GOT3 (cell line): ENCODE measurements around the gene MGARP.
"Not testable (repeated sequence)": the region's sequence is repeated elsewhere in the genome, so short reads cannot be mapped to it uniquely, and the experiment has no call there.

Source experiments
- DNase-seq: peaks from one replicate; lab custom pipeline; 2025; ENCODE audit warnings: mixed read lengths; lab: John Stamatoyannopoulos, UW

The MGARP gene

GRCh38 chr4:139279760-139280620 is at the start of gene MGARP:
Gene MGARP (minus strand): TSS chr4:139280225. CDS start chr4:139280158, 67 bp downstream.
- DNase-seq, result no peak

DNA sequence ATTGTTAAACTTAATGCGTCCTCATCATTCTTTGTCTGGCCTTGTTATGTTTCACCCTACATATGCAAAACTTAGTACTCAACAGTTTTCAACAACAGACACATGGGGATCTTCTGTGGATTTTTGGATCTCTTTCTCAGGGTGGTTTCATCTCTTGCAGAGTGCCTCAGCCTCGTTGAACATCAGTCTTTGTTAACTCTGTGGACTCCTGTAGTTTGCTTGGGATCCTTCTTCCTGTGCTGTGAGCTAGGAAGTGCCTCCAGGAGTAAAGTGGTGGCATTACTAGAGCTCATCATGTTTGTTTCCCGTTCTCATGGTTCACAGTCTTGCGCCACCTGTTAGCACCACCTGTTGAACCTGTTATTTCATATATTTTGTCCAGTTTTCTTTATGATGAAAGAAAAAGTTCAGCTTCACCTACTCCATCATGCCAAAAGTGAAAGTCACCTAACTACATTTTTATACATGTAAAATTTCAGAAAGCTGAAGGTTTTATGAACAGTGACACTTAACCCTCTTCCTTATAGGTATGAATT is 49.7 kb upstream of the MGARP start:
- DNase-seq, result no peak

DNA sequence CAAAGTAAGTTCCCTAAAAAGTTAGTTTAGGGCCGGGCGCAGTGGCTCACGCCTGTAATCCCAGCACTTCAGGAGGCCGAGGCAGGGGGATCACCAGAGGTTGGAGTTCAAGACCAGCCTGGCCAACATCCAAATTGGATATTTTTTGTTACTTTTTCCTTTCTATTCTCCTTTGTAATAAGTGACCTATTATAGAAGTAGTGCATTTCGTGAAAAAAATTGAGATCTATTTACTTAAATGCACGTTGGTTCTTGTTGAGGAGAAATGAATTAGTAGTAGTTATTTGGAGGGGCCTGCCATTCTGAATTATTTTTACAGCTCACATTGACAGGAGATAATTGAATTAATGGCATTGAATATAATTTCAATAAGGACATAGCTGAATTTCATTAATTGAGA is 44.6 kb upstream of the MGARP start:
- no peak for DNase-seq

- DNase-seq, result not testable (repeated sequence)
These were observed 42.5 kb upstream of the MGARP start for GRCh38 chr4:139322541-139322940.

DNA sequence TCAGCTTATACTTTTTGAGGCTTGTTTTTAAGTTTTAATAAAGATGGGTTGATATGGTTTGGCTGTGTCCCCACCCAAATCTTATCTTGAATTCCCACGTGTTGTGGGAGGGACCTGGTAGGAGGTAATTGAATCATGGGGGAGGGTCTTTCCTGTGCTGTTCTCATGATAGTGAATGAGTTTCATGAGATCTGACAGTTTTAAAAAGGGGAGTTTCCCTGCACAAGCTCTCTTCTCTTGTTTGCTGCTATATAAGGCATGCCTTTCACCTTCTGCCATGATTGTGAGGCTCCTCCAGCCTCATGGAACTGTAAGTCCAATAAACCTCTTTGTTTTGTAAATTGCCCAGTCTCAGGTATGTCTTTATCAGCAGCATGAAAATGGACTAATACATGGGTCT is 42.0 kb upstream of the MGARP start:
- not testable (repeated sequence) for DNase-seq

DNA sequence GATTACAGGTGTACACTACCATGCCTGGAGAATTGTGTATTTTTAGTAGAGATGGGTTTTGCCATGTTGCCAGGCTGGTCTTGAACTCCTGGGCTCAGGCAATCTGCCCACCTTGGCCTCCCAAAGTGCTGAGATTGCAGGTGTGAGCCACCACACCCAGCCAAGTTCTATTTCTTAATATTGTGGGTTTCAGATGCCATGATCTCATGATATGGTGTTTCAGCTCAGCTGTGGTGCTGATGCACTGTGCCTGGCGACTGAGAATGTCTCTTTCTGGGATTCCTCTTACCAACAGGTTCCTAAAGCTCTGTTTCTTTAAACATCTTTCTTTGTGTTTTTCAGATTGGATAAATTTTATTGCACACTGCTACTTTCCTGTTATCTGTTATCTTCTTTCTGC is 39.5 kb upstream of the MGARP start:
- DNase-seq, result no peak

DNA sequence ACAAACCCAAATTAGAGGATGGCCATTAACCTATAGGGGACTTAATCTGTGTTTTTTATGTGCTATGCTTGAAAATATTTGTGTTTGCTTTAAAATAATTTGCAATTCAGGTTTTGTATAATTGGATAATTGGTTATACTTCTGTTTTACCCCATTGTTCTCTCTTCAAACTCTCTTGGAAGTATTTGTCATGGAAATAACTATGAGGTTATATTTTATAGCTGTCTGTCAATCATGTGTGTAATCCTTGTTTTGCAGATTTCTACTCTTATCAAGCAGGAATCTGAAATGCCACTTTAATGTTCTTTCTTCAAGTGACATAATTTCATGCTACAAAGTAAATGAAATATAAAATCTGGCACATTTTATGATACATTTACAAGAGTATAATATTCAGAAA is 37.6 kb upstream of the MGARP start:
- no peak for DNase-seq

DNA sequence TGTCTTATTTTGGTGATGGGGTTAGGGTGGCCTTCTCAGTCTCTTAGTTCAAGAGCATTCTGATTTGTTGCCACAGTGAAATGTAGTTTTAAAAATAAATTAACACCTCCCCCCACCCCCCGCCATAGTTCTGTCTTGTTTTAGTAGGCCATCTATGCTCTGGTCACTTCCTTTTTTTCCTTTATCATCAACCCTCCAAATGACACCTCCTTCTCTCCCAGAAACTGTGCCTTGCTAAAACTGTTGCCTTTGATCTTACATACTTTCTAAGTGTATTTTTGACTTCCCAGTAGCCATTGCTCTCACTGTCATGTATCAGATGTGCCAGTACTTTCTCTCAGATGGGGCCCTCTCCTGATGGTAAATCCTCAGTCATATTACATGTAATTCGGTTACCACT is 36.7 kb upstream of the MGARP start:
- no peak for DNase-seq

GRCh38 chr4:139315221-139315675 is 35.2 kb upstream of the MGARP start:
- no peak for DNase-seq

DNA sequence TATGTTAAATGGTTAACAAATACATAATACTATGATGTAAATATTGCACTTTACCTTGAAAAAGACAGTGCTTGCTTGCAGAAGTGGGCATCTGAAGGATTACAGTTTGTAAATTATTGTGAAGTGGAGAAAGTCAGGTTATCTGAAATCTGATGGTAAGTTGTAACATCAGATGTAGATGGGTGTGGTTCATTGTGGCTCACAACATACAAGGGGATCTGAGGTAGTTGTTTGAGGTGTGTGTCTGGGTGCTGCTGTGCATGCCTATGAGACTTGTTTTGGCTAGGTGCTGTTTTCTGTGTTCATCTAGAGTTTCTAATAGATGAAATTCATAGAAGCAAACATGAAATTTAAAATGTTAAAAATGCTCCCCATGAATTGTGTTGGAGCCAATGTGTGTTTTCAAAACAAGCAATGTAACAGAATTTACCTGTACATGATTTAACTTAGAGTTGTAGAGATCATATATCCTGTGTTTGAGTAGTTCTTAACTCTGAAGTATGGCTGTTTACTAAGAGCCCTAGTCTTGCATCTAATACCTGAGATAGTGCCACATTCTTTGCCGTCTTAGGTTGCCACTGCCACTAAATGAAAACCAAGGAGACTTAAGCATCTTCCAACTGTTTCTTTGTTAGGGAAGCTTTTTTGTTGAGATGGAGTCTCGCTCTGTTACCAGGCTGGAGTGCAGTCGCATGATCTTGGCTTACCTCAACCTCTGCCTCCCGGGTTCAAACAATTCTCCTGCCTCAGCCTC is 34.2 kb upstream of the MGARP start:
- no peak for DNase-seq

DNA sequence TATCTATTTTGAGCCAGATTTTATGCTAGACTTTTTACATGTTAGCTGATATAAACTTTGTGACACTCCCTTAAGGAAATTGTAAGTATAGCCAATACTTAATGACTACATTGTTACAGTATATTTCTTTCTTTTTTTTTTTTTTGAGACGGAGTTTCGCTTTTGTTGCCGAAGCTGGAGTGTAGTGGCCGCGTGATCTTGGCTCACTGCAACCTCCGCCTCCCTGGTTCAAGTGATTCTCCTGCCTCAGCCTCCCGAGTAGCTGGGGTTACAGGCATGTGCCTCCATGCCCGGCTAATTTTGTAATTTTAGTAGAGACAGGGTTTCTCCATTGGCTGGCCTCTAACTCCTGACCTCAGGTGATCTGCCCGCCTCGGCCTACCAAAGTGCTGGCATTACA is 33.4 kb upstream of the MGARP start:
- not testable (repeated sequence) for DNase-seq

DNA sequence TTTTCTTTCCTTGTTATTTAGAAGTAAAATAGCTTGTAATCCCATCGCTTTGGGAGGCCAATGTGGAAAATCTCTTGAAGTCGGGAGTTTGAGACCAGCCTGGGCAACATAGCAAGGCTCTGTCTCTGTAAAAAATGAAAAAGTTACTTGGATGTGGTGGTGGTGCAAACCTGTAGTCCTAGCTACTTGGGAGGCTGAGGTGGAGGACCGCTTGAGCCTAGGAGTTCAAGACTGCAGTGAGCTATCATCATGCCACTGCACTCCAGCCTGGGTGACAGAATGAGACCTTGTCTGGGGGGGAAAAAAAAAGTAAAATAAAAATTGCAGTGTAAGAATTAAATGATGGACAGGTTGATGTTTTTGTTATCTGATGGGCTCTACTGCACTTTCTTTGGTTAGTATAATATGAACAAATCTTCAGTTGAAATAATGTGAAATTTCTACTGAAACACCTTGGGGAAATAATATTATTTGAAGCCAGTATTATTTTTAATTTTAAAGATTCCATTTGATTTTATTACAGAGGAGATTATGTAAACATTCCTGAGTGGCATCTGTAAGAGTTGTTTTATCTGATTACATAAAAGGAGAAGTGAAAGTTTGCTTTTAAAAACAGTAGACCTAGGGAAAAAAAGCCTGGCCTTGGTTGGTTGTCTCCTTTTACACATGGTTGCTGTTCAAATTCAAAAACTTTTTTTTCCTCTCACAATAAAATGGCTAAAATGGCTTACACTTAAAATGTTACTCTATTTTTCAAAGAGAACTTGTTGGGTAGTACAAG is 32.7 kb upstream of the MGARP start:
- DNase-seq, result no peak

DNA sequence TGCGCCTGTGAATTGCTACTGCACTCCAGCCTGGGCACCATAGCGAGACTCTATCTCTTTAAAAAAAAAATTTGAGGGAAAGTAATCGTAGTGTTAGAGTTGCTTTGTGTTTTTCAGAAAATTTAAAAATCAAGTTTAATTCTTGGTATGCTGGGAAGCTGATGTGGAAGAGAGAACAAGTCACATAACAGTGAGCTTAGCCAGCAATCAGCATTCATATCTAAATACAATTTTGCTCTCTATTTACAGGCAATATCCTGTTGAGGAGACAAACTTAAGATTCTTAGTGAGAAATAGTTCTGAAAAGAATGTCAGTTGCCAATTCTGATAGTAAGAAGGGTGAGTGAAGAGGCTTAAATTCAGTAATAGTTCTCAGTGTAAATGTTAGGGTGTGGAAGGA is 31.9 kb upstream of the MGARP start:
- DNase-seq, result no peak

DNA sequence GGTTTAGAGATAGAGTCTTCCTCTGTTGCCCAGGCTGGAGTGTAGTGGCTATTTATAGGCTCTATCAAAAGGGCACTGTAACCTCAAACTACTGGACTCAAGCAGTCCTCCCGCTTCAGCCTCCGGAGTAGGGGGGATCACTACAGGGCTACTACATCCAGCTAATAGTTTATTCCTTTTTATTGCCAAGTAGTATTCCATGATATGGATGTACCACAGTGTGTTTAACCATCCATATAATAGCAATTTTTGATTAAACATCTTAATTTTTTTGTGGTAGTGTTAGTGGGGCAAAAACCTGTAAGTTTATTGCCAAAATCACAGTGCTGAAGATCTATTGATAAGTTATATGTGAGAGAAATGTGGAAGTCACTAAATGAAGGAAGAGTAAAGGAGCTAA is 24.9 kb upstream of the MGARP start:
- no peak for DNase-seq

- no peak for DNase-seq
These were observed 22.0 kb upstream of the MGARP start, which contains the start of gene NDUFC1 for GRCh38 chr4:139301821-139302611. Gene NDUFC1 (minus strand): TSS chr4:139302477. CDS start chr4:139295798, 6,679 bp downstream.

- DNase-seq, result peak; percentile 72
These were observed 21.2 kb upstream of the MGARP start, which contains the start of gene NAA15 for GRCh38 chr4:139301113-139301820. Gene NAA15 (plus strand): TSS chr4:139301505. CDS start chr4:139301778, 273 bp downstream.

- DNase-seq, result no peak
These were observed 20.5 kb upstream of the MGARP start for GRCh38 chr4:139300431-139301112.

GRCh38 chr4:139299536-139299935 is 19.5 kb upstream of the MGARP start:
- DNase-seq, result no peak

- no peak for DNase-seq
These were observed 17.0 kb upstream of the MGARP start for GRCh38 chr4:139297001-139297410.

- DNase-seq, result no peak
These were observed 15.9 kb upstream of the MGARP start for GRCh38 chr4:139295942-139296299.
